Left lung (tissue), 10 donors: ENCODE data around the gene AP2B1. TPM values are rescaled to one million over a fixed set of nuclear protein-coding genes. Genes with fewer than 3 reads are reported as not detected.

Experiments
- ATAC-seq: fragments of 200-7000 bp; cut with Tn5 transposase; one replicate; pipeline ENCODE4 v1.9.1; 2020; ENCODE audit warnings: moderate library complexity
- DNase-seq, 4 donors: peaks; one replicate each; pipeline ENCODE4 v3.0.0-alpha.2; 2013 to 2020
- H3K27ac ChIP-seq, 2 donors: fragments of 200-600 bp; sonication (generic) in 1 of 2; one replicate each; pipeline versions ENCODE4 v1.5.0 to v1.8.0; 2020 to 2021
- H3K27me3 ChIP-seq, 2 donors: fragments of 200-600 bp; sonication (generic) in 1 of 2; one replicate each; pipeline versions ENCODE4 v1.5.0 to v1.8.0; 2020 to 2021
- H3K36me3 ChIP-seq, 2 donors: fragments of 200-600 bp; sonication (generic) in 1 of 2; one replicate each; pipeline versions ENCODE4 v1.5.0 to v1.8.0; 2020 to 2021
- H3K4me1 ChIP-seq, 2 donors: fragments of 200-600 bp; one replicate each; pipeline ENCODE4 v1.8.0; 2021
- H3K4me3 ChIP-seq, 2 donors: fragments of 200-600 bp; sonication (generic) in 1 of 2; one replicate each; pipeline versions ENCODE4 v1.5.0 to v1.8.0; 2020 to 2021; ENCODE audit warnings: mild to moderate bottlenecking in 1 of 2
- H3K9me3 ChIP-seq, 2 donors: fragments of 200-600 bp; sonication (generic) in 1 of 2; one replicate each; pipeline versions ENCODE4 v1.5.0 to v1.8.0; 2020 to 2021
- intact Hi-C, 2 donors: fragments of 100-400 bp; cut with DNase I; formaldehyde crosslinking; loops; one replicate each; pipeline versions ENCODE4 v1.11.2 to v1.14.2; 2022
- polyA plus RNA-seq, 6 donors: library from polyadenylated mRNA; unstranded; fragments of 120-200 nt; gene quantifications; one replicate each; pipeline ENCODE4 v1.2.1, GENCODE V29; 2013; ENCODE audit not compliant: insufficient read length in 6 of 6
- total RNA-seq, 2 donors: library from RNA; stranded (reverse); fragmentation: NEBNext Ultra II Directional; extraction: Animal tissue kit (Norgen Biotek cat#: 25700); gene quantifications; one replicate each; pipeline ENCODE4 v1.2.1, GENCODE V29; 2021
- TF ChIP-seq, protein P1 (sequence below), 2 donors: fragments of 200-600 bp; sonication (generic) in 1 of 2; IDR thresholded peaks; one replicate each; pipeline versions ENCODE4 v1.5.0 to v1.8.0; 2021; ENCODE audit warnings: antibody characterized with exemption in 2 of 2
- donor health status: DM: no; HTN: yes; CAD: no.
- donor health status: DM: no; HTN: no; CAD: no.

AP2B1 gene
- total and polyA plus RNA-seq, 8 donors, result 132 to 195 (median 154) TPM

DNA sequence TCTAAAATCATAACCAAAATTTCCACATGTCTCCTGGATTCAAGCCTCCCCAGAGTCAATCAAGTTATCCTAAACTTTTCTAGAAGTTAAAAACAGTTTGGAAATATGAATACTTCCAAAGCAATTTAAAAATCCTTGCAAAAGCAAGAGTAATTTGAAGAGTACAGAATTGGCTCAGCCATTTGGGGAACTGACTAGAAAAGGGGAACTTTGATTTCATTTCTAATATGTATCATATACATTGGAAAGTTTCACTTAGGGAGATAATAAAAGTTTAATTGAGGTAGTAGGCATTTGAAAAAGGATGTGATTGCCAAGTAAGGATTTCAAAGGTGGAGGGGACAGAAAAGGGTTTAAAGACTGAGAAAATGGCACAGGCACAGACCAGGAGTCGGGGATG, 40.6 kb upstream of the AP2B1 start:
- ATAC-seq, result no peak
- Histone ChIP-seq H3K4me3 (no peak overlapping the region), H3K27me3 (no peaks in the 10 kb centered on the region), H3K4me1 (peaks cover 0 to 35% of the 10 kb centered on the region in 2 donors), H3K36me3 (no peaks in the 10 kb centered on the region), H3K9me3 (no peaks in the 10 kb centered on the region), H3K27ac (no peak overlapping the region)
- intact Hi-C loops, result no loop called here
- DNase-seq, result no peak
- TF ChIP-seq, protein P1, sequence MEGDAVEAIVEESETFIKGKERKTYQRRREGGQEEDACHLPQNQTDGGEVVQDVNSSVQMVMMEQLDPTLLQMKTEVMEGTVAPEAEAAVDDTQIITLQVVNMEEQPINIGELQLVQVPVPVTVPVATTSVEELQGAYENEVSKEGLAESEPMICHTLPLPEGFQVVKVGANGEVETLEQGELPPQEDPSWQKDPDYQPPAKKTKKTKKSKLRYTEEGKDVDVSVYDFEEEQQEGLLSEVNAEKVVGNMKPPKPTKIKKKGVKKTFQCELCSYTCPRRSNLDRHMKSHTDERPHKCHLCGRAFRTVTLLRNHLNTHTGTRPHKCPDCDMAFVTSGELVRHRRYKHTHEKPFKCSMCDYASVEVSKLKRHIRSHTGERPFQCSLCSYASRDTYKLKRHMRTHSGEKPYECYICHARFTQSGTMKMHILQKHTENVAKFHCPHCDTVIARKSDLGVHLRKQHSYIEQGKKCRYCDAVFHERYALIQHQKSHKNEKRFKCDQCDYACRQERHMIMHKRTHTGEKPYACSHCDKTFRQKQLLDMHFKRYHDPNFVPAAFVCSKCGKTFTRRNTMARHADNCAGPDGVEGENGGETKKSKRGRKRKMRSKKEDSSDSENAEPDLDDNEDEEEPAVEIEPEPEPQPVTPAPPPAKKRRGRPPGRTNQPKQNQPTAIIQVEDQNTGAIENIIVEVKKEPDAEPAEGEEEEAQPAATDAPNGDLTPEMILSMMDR (IDR thresholded peaks at IDR 0.05), result no peak

DNA sequence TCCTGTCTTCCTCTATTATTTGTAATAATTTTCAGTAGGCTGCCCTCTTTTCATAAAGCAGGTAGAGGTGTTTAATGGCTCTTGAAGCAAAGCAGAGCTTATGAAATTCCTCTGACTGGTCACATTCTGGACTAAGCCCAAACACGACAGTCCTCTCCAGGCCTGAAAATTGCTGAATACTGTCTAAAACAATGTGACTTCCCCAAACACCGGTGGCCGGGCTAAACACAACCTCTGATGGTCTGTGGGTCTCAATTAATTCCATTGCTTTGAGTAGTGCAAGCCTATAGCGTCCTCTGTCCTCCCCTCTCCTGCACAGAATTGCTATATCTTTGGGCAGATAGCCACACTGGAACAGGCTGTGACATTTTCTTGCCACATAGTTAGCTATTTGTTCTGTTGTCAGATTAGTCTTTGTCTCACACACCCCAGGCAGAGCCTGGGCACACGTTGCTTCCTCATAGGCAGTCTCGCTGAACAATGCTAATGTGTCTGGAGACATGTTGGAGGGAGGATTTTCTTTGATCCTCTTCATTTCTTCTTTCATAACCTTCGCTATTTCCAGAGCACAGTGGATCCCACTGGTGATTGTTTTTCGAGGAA, 38.8 kb upstream of the AP2B1 start:
- no peak for ATAC-seq
- no peaks in the 10 kb centered on the region for H3K27me3 ChIP-seq

DNA sequence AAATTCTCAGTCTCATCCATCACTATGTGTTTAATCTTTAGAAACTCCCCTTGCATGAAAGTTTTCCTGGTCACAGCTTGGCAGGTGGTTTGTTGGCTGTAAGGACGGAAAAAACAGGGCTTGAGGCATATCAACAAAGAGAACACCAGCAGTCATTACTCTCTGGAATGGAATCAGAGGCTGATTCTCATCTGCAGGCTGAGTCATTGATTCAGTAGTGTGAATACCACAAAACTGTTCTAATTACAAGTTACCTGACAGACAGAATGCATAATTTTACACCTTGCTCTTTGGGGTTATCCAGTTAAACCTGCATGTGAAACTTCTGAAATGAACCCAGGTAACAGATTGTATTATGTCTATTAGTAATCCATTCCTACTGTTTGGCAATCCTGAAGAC, 38.1 kb upstream of the AP2B1 start:
- H3K4me1 ChIP-seq, result peaks cover 0 to 10% of the 10 kb centered on the region in 2 donors
- TF ChIP-seq, protein P1 (IDR thresholded peaks at IDR 0.05), result no peak

More for the DNA sequence above, 38.8 kb upstream of the AP2B1 start:
- Histone ChIP-seq H3K4me1 (peaks cover 0 to 16% of the 10 kb centered on the region in 2 donors), H3K9me3 (no peaks in the 10 kb centered on the region), H3K27ac (no peak overlapping the region), H3K4me3 (no peak overlapping the region), H3K36me3 (no peaks in the 10 kb centered on the region)
- TF ChIP-seq, protein P1 (IDR thresholded peaks at IDR 0.05), result no peak
- intact Hi-C loops, result no loop called here
- DNase-seq, result peak in 1 of 4 donors; percentile 65

DNA sequence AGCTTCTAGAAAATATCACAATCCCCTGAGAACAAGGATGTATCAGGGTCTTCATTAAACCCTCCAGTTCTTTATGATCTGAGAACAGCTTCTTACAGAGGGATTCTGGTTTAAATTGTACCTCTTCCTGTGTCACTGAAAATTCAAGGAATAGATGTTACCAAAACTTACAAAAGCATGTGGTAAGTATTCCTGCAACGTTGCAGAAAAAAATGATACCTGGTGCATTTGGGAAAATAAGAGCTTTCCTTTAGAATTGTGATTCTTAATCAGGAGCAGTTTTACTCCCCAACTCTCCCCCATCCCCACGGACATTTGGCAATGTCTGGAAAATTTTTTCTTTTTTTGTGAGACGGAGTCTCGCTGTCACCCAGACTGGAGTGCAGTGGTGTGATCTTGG, 33.8 kb upstream of the AP2B1 start:
- TF ChIP-seq, protein P1 (IDR thresholded peaks at IDR 0.05), result no peak
- H3K9me3 ChIP-seq, result no peaks in the 10 kb centered on the region
- no peaks in the 10 kb centered on the region for H3K36me3 ChIP-seq
- H3K27me3 ChIP-seq, result no peaks in the 10 kb centered on the region
- no peak for DNase-seq
- no peak overlapping the region for H3K27ac ChIP-seq
- no peak overlapping the region for H3K4me3 ChIP-seq
- H3K4me1 ChIP-seq, result no peaks in the 10 kb centered on the region
- ATAC-seq, result no peak
- intact Hi-C loops, result no loop called here

More for the DNA sequence above, 38.1 kb upstream of the AP2B1 start:
- H3K27me3 ChIP-seq, result no peaks in the 10 kb centered on the region
- no peak overlapping the region for H3K4me3 ChIP-seq
- ATAC-seq, result no peak
- intact Hi-C loops, result no loop called here
- H3K9me3 ChIP-seq, result no peaks in the 10 kb centered on the region
- no peak overlapping the region for H3K27ac ChIP-seq
- no peak for DNase-seq
- no peaks in the 10 kb centered on the region for H3K36me3 ChIP-seq

DNA sequence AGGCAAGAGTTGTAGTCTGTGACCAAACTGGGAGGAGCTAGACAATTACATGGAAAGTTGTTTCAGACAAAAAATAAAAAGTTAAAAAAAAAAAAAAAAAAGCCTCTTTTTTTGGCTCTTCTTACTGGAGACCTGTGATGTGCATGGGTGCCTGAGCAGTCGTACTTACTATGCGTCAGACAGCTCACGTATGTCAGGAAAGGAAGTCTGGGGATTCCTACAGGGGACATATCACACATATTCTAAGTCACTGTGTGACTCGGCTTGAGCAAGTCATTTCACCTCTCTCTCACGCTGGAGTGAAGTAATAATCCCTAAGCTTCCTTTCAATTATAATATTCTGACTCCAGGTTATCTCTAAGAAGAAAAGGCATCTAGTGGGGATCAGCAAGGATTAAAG, 32.5 kb upstream of the AP2B1 start:
- no peaks in the 10 kb centered on the region for H3K36me3 ChIP-seq
- no peaks in the 10 kb centered on the region for H3K27me3 ChIP-seq
- no peaks in the 10 kb centered on the region for H3K4me1 ChIP-seq
- H3K9me3 ChIP-seq, result no peaks in the 10 kb centered on the region
- H3K4me3 ChIP-seq, result no peak overlapping the region
- DNase-seq (no peak), ATAC-seq (no peak)
- no peak overlapping the region for H3K27ac ChIP-seq
- TF ChIP-seq, protein P1 (IDR thresholded peaks at IDR 0.05), result no peak
- intact Hi-C loops, result no loop called here
